IPS-20b (cell line): ENCODE data around the gene F11R.
A peak's percentile ranks its signal among the peaks of the same experiment; 100 is the strongest.

Experiments used
- H3K27ac ChIP-seq: one replicate; pipeline ENCODE4 v1.5.1; 2013; ENCODE audit warnings: low read length
- H3K27me3 ChIP-seq: 2 replicates; pipeline ENCODE4 v1.6.1; 2013; ENCODE audit warnings: mild to moderate bottlenecking, low read length, inconsistent platforms; ENCODE audit not compliant: insufficient read depth
- H3K36me3 ChIP-seq: 2 replicates; pipeline ENCODE4 v1.6.1; 2013; ENCODE audit warnings: low read depth, mild to moderate bottlenecking, inconsistent platforms, low read length, moderate library complexity; ENCODE audit not compliant: insufficient read depth
- H3K4me1 ChIP-seq: 2 replicates; pipeline ENCODE4 v1.6.1; 2013; ENCODE audit warnings: mild to moderate bottlenecking, control low read depth, inconsistent platforms, low read length, moderate library complexity; ENCODE audit not compliant: insufficient read depth
- H3K4me3 ChIP-seq: 2 replicates; pipeline ENCODE4 v1.5.1; 2013; ENCODE audit warnings: mild to moderate bottlenecking, low read length, inconsistent platforms
- H3K9ac ChIP-seq: 2 replicates; pipeline ENCODE4 v1.6.1; 2013; ENCODE audit warnings: low read depth, mild to moderate bottlenecking, inconsistent platforms, low read length, moderate library complexity
- H3K9me3 ChIP-seq: 2 replicates; pipeline ENCODE4 v1.6.1; 2013; ENCODE audit warnings: mild to moderate bottlenecking, low read depth, low read length, inconsistent platforms; ENCODE audit not compliant: insufficient read depth

The F11R gene

DNA sequence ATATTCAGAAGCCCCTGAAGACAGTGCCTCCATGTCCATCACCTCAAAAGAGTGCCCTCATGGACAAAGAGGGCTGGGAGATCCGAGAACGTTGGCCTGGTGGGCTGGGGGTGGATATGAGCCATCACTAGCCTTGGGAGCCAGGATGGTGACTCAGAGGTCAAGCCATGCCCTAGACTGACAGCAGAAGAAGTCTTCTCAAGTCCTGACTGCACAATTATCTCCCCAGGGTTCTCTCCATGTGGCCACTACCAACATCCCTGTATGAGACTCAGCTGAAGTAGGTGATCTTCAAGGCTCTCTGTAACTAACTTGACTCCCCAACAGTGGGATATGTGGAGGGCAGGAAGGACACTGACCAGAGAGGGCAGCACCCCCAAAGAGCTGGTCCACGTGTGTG is 31.9 kb upstream of the F11R start:
- Histone ChIP-seq H3K36me3 (no peaks in the 10 kb centered on the region), H3K9me3 (no peaks in the 10 kb centered on the region; the same call in 1 of the 2 replicates), H3K4me1 (no peaks in the 10 kb centered on the region), H3K27me3 (peaks cover 15% of the 10 kb centered on the region), H3K27ac (no peak overlapping the region), H3K9ac (no peak overlapping the region), H3K4me3 (no peak overlapping the region)

DNA sequence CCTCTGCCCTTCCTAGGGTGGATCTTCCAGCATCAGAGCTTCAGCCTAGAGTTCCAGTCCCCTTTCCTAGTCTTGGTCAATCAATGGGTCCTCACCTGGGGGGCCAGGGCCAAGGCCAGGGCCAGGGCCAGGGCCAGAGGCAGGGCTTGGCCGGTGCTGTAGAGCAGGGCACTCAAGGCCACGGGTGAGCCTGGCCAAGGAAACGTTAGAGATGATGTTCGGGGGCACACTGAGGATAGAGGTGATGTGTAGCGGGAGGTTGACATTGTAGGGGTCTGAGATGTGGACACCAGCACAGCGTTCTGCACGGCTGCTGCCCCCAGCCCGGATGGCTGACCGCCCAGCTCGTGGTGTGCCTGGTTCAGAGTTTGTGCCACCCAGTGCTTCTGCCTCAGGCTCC is 30.3 kb upstream of the F11R start:
- H3K4me1 ChIP-seq, result peaks cover 2% of the 10 kb centered on the region; the same call in 1 of the 2 replicates
- H3K27ac ChIP-seq, result no peak overlapping the region
- no peaks in the 10 kb centered on the region for H3K36me3 ChIP-seq
- peaks cover 28% of the 10 kb centered on the region for H3K27me3 ChIP-seq
- H3K9ac ChIP-seq, result no peak overlapping the region
- no peak overlapping the region for H3K4me3 ChIP-seq
- peaks cover 2% of the 10 kb centered on the region; the same call in 1 of the 2 replicates for H3K9me3 ChIP-seq

DNA sequence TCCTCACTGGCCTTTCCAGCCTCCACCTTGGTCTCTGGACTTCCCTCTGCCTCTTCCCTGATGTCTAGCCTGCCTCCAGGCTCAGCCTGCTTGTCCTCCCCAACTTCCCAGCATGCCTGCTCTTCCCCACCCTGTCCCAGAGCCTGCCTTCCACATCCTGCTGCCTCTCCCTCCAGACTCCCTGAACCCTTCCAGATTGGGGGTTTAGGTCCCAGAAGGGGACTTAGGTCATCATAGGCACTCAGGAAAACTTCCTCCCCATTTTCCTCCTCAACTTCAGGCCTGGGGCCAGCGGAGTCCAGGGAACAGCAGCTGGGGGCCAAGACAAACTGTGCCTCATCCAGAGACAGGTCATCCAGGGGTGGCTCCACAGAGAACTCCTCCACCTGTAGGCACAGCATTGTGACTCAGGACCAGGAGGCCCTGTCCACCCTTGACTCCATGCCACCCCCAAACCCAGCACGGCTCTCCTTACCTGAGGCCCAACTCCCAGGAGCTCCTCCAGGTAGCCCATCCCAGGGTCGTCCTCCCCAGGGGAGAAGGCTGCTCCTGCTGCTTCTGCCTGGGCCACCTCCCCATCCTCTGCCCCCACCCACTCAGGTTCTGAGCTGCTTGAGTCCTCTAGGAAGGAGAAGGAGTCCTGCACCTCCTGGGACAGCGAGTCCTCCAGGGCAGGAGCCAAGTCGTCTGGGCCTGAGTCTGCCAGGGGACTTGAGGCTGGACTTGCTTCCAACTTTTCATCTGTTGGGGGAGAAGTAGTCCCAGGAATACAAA is 28.2 kb upstream of the F11R start:
- peaks cover 2% of the 10 kb centered on the region; the same call in 1 of the 2 replicates for H3K4me1 ChIP-seq
- H3K9ac ChIP-seq, result no peak overlapping the region
- H3K27me3 ChIP-seq, result peaks cover 28% of the 10 kb centered on the region
- H3K27ac ChIP-seq, result no peak overlapping the region
- no peak overlapping the region for H3K4me3 ChIP-seq
- H3K36me3 ChIP-seq, result no peaks in the 10 kb centered on the region
- peaks cover 2% of the 10 kb centered on the region; the same call in 1 of the 2 replicates for H3K9me3 ChIP-seq

DNA sequence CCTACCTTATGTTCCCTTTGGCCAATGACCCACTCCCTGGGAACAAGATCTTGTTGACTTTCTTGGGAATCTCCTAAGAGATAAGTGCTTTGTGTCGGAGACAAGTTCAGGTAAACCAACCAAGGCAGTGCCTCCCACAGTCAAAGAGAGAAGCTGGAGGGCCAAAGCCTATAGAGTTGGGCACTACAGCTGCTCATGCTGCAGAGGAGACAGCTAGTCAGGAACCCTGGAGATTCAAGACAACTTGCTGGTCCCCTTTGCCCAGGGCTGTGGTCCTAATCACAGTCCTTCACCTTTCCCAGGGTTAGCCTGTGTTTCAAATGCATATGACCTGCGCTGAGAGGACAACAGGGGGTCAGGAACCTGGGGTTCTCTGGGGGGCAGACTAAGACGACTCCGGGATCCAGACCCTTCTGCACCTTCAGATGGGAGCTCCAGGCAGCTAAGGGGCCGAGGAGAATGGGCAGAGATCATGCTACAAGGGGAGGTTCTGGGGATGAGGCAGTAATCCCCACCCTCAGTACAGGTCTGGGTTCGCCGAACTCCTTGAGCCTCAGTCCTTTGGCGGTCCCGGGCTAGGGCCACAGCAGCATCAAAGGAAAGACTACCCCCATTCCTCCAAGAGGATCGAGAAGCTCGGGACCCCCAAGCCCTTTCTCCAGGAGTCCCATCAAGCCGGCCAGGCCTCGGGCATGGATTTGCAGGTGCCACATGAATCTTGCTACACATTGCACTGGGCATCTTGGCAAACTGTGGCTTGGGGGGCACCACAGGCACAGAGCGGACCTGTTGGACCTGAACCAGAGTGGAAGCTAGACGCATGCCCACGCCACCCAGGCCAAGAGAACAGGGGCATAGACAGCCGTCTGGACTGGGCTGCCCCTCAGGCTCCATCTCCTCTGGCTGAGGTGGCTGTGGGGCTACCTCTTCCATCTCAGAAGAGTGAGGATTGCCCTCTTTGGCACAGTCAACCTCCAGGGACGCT is 26.8 kb upstream of the F11R start:
- Histone ChIP-seq H3K9me3 (peaks cover 2% of the 10 kb centered on the region; the same call in 1 of the 2 replicates), H3K27ac (no peak overlapping the region), H3K36me3 (peaks cover 7% of the 10 kb centered on the region), H3K4me1 (peaks cover 2% of the 10 kb centered on the region; the same call in 1 of the 2 replicates), H3K27me3 (peaks cover 28% of the 10 kb centered on the region), H3K9ac (no peak overlapping the region), H3K4me3 (0 out of 2 replicates have a peak overlapping the region, but pooled peaks have one; percentile 86)

DNA sequence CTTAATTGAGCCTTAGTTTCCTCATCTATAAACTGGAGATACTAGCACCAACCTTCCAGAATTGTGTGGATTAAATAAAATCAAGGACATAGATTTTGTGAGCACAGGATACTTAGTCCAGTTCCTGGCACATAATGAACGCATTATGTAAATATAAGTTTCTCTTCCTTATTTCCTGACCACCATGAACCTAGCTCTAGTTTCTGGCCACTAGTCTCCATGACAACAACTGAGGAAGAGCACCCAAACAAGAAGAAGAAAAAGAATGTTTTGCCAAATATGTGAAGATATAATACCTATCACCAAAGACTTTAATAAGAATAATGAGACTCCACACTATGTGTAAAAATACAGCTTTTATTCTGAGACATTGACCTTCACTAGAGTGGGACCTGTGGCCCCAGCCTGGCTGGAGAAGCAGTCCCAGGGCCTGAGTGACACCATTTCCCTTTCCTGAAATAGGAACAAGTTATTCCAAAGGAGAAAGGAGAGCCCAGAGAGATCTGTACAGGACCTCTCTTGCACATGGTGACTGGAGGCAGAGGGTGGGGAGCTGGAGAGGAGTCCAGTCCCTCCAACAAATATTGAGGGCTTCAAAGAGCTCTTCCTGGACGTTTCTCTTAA is 25.8 kb upstream of the F11R start:
- peaks cover 2% of the 10 kb centered on the region; the same call in 1 of the 2 replicates for H3K4me1 ChIP-seq
- peaks cover 28% of the 10 kb centered on the region for H3K27me3 ChIP-seq
- peaks cover 2% of the 10 kb centered on the region; the same call in 1 of the 2 replicates for H3K9me3 ChIP-seq
- H3K9ac ChIP-seq, result peak overlapping the region; percentile 89; the same call in 1 of the 2 replicates
- H3K4me3 ChIP-seq, result peak overlapping the region; percentile 86
- peak overlapping the region; percentile 96 for H3K27ac ChIP-seq
- H3K36me3 ChIP-seq, result peaks cover 17% of the 10 kb centered on the region

DNA sequence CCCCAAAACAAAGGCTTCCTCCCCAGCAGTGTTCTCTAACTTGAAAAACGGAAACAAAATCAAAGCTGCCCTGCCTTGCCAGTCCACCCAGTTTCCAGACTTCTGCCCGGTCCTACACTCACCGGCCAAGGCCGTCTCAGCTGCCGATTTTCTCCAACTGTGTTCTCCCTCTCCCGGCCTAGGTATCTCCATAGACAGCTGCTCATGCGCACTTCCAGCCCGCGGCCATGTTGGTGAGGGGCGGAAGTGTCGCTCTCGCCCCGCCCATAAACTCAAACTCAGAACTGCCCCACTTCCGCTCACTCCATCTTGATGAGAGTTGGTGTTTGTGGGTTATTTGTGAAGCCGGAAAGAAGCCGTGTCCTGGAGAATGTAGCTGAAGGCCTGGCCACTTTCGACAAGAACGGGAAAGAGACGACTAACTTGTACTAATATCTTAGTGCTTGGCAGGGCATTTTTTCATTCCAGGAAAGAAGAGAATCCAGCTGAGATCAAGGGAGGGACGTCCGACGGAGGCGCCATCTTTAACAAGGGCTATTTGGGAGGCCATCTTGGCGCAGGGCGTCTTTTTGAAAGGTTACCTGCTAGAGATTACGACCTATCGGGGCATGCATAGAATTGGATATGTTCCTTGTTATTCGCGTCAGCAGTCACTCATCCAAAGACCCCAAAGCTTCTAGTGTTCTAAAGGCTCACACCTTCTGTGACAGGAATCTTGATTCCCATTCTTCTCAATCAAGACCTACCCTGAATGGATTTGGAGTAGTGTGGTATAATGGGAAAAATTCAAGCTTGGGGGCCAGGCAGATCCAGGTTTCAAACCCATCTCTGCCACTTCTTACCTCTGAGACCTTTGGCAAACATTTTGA is 25.0 kb upstream of the F11R start, which contains the start of gene USF1:
USF1 (minus strand) TSS at position 242 of the 869 bp plus-strand sequence. CDS start 2,702 bp downstream, outside the sequence.
- peak within 1 kb of the TSS; percentile 89 for H3K9ac ChIP-seq
- H3K36me3 ChIP-seq, result peaks cover 25% of the 10 kb centered on the region
- H3K4me3 ChIP-seq, result peak within 1 kb of the TSS; percentile 86
- peaks cover 28% of the 10 kb centered on the region for H3K27me3 ChIP-seq
- H3K9me3 ChIP-seq, result peaks cover 2% of the 10 kb centered on the region; the same call in 1 of the 2 replicates
- H3K4me1 ChIP-seq, result peaks cover 2% of the 10 kb centered on the region; the same call in 1 of the 2 replicates
- H3K27ac ChIP-seq, result peak within 1 kb of the TSS; percentile 96

DNA sequence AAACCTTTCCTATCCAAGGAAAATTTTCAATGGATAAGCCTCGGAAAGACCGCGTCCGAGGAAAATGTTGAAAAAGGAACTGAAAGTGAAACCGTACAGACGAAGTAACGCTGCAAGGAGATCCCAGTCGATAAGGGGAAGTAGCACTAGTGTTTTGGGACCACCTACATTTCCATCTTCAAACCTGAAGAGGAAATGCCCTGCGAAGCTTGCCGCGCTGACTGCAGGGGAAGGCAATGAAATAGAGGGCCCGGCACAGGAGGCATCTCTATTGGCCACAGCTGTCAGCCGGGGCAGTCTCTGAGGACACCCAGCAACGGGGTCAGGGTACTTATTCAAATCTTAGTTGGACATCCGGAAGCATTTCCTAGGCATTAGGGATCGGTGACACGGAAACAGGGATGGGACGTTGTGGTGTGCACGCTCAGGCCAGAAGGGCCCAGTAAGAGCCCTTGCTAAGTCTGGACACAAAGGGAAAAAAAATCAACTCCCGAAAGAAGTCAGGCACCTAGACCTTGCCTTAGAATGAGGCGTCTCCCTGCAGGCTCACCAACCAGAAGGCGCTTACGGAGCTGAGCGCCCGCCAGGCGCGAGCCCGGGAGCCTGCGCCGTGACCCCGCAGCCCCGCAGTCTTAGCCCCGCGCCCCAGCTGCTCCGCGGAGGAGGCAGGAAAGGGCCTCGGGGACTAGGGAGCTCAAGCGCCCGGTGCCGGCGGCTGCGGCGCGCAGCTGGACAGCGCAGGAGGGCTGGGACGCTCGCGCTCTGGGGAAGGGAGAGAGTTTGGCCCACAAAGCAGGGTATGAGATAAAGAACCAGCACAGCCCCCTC is 24.2 kb upstream of the F11R start:
- Histone ChIP-seq H3K27ac (peak overlapping the region; percentile 96), H3K9ac (peak overlapping the region; percentile 89), H3K4me3 (peak overlapping the region; percentile 86), H3K4me1 (peaks cover 2% of the 10 kb centered on the region; the same call in 1 of the 2 replicates), H3K27me3 (peaks cover 28% of the 10 kb centered on the region), H3K9me3 (peaks cover 2% of the 10 kb centered on the region; the same call in 1 of the 2 replicates), H3K36me3 (peaks cover 33% of the 10 kb centered on the region)

DNA sequence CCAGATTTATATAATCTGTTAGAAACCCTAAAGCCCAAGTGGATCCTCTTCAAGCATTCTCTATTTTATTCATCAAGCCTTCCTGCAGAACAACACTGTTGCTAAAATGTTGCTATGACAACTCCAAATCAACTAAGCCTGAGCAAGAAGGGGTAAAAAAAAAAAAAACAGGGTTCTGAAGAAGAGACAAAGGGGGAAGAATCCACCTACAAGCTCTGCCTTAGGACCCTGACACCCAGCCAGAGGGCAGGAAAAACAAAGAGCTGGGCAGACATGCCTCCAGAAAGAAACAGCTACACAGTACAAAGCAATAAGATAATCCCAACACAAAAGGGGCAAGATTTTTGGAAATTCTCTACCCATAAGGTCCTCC is 23.6 kb upstream of the F11R start:
- Histone ChIP-seq H3K9ac (peak overlapping the region; percentile 89), H3K9me3 (peaks cover 2% of the 10 kb centered on the region; the same call in 1 of the 2 replicates), H3K27me3 (peaks cover 28% of the 10 kb centered on the region), H3K36me3 (peaks cover 39% of the 10 kb centered on the region), H3K27ac (no peak overlapping the region), H3K4me1 (peaks cover 2% of the 10 kb centered on the region; the same call in 1 of the 2 replicates), H3K4me3 (peak overlapping the region; percentile 86)

DNA sequence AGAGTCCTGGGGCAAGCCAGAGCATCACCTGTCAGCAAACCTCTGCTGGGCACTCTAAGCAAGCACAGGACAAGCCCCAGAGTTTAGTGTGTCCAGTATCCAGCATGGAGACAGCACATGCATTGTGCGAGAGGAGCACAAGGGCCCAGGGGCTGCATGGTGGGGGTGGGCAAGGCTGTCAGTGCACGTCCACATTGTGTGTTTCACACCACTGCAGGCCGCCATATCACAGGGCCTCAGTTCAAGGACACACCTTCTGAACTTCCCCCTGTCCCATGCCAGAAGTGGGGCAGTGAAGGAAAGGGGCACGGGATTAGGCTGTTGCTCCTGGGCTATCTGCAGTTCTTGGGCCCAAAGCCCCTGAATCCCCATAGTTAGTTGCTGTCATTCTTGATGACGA is 18.6 kb upstream of the F11R start:
- Histone ChIP-seq H3K27ac (no peak overlapping the region), H3K4me1 (peaks cover 10% of the 10 kb centered on the region; the same call in 1 of the 2 replicates), H3K27me3 (no peaks in the 10 kb centered on the region), H3K9me3 (no peaks in the 10 kb centered on the region), H3K9ac (no peak overlapping the region), H3K36me3 (peaks cover 49% of the 10 kb centered on the region), H3K4me3 (no peak overlapping the region)

DNA sequence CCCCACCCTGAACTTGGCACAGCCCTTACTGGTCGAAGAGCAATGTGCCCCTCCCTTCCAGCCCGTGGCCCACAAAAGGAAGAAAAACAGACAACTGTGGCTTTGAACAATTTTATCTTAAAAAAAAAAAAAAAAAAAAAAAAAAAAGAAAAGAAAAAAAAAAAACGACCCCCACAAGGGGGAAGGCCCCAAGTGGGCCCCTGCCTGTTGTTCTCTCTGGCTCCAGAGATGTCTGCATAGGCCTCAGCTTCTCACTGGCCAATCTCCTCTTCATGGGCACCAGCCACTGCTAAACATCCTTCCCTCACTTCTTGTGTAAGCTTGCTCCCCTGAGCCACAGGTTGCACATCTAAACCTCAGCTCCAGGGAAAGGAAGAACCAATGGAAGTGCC is 18.2 kb upstream of the F11R start:
- Histone ChIP-seq H3K36me3 (peaks cover 49% of the 10 kb centered on the region), H3K27me3 (no peaks in the 10 kb centered on the region), H3K4me3 (no peak overlapping the region), H3K9ac (no peak overlapping the region), H3K27ac (no peak overlapping the region), H3K4me1 (peaks cover 10% of the 10 kb centered on the region; the same call in 1 of the 2 replicates), H3K9me3 (no peaks in the 10 kb centered on the region)
